Muscle of leg (tissue), 11 donors: ENCODE measurements around the gene LRIT1. TPM values are rescaled to one million over a fixed set of nuclear protein-coding genes. Genes with fewer than 3 reads are reported as not detected.
A peak's percentile ranks its signal among the peaks of the same experiment; 100 is the strongest.

ENCODE experiments used
- DNase-seq: peaks from one replicate; pipeline ENCODE4 v3.0.0; 2013
- H3K27ac ChIP-seq: one replicate; pipeline ENCODE4 v1.5.1; 2013; ENCODE audit warnings: mild to moderate bottlenecking, low read length, control low read depth
- H3K27me3 ChIP-seq: one replicate; pipeline ENCODE4 v1.6.1; 2013; ENCODE audit warnings: low read length; ENCODE audit not compliant: control insufficient read depth, insufficient read depth
- H3K36me3 ChIP-seq: one replicate; pipeline ENCODE4 v1.6.1; 2013; ENCODE audit warnings: low read length; ENCODE audit not compliant: control insufficient read depth, insufficient read depth
- H3K4me1 ChIP-seq: one replicate; pipeline ENCODE4 v1.6.1; 2013; ENCODE audit warnings: low read length; ENCODE audit not compliant: control insufficient read depth, insufficient read depth
- H3K4me3 ChIP-seq: one replicate; pipeline ENCODE4 v1.5.1; 2013; ENCODE audit warnings: low read length, control low read depth
- H3K9me3 ChIP-seq: replicated peaks from 2 replicates; pipeline ENCODE4 v1.6.1; 2013; ENCODE audit warnings: low read depth, low read length; ENCODE audit not compliant: control insufficient read depth
- WGBS: methylation state at CpG from one replicate; pipeline ENCODE4 v1.1.5; 2013; ENCODE audit warnings: missing lambda C conversion rate; ENCODE audit not compliant: insufficient coverage; 5-methylcytosine and 5-hydroxymethylcytosine counted together
- polyA plus RNA-seq, 8 donors: library from polyadenylated mRNA; unstranded; fragments of 120-200 nt; gene quantifications; one replicate each; pipeline versions ENCODE4 v1.2.1 to v1.2.3, GENCODE V29; 2013; ENCODE audit warnings: inconsistent platforms in 1 of 8, low replicate concordance in 1 of 8; ENCODE audit not compliant: insufficient read length in 8 of 8, insufficient read depth in 1 of 8
- total RNA-seq: library from RNA; stranded (reverse); fragments of 120-200 nt; gene quantifications from one replicate; pipeline ENCODE4 v1.2.4, GENCODE V29; 2013

LRIT1 gene
- total and polyA plus RNA-seq, 9 donors = not detected

GRCh38 chr10:84233940-84234339 lies 7.4 kb downstream of the LRIT1 start:
- DNase-seq = no peak
- H3K27ac ChIP-seq = no peak overlapping the region
- H3K4me1 ChIP-seq = no peaks in the 10 kb centered on the region
- no peaks in the 10 kb centered on the region for H3K9me3 ChIP-seq
- H3K4me3 ChIP-seq = no peak overlapping the region
- peaks cover 4% of the 10 kb centered on the region for H3K27me3 ChIP-seq
- WGBS = 91% methylated on average over 4 of the region's 4 CpGs
- no peaks in the 10 kb centered on the region for H3K36me3 ChIP-seq

DNA sequence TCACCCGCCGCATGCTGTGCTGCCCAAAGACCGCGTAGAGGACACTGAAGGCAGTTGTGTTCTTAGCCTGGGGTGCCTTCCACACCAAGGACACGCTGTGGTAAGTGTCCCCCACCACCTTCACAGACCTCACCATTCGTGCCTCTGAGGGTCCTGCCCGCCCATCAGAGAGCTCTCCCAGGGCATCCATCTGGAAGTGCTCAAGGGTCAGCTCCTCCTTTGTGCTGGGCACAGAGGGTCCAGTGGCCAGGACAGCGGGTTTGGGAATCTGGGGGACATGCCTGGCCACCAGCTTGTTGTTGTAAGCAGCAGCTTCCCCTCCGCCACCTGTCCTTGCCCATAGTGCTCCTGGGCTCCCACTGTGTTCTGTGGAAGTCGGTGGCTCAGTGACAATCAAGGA lies 9.0 kb downstream of the LRIT1 start:
- 88% methylated on average over 10 of the region's 10 CpGs for WGBS
- peaks cover 4% of the 10 kb centered on the region for H3K27me3 ChIP-seq
- H3K4me1 ChIP-seq = no peaks in the 10 kb centered on the region
- DNase-seq = no peak
- no peaks in the 10 kb centered on the region for H3K36me3 ChIP-seq
- no peak overlapping the region for H3K4me3 ChIP-seq
- no peak overlapping the region for H3K27ac ChIP-seq
- no peaks in the 10 kb centered on the region for H3K9me3 ChIP-seq

DNA sequence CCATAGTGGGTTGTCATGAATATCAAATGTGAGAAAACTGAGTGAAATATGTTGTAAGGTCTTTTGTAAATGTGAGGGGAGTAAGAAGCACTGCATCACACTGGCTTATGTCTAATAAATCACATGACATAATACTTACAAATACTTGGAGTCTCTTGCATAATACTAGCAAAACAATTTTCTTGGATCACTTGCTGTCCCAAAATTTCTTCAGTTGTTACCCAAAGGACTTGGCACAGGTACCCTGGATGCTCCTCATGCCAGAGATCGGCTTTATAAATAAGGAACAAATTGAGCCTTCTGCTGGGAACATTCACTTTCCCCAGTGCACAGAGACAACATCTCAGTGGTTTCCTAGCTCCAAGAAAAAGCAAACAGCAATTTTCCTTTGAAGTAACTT lies 11.0 kb downstream of the LRIT1 start:
- DNase-seq = no peak

GRCh38 chr10:84227810-84228209 lies 13.5 kb downstream of the LRIT1 start:
- Histone ChIP-seq H3K9me3 (no peaks in the 10 kb centered on the region), H3K4me1 (no peaks in the 10 kb centered on the region), H3K4me3 (no peak overlapping the region), H3K27me3 (no peaks in the 10 kb centered on the region), H3K36me3 (no peaks in the 10 kb centered on the region), H3K27ac (no peak overlapping the region)
- WGBS = 46% methylated on average over 2 of the region's 4 CpGs
- DNase-seq = no peak

More for the DNA sequence above, 11.0 kb downstream of the LRIT1 start:
- 80% methylated on average over 1 of the region's 1 CpG for WGBS
- H3K36me3 ChIP-seq = no peaks in the 10 kb centered on the region
- no peaks in the 10 kb centered on the region for H3K9me3 ChIP-seq
- H3K4me1 ChIP-seq = no peaks in the 10 kb centered on the region
- H3K27ac ChIP-seq = no peak overlapping the region
- H3K27me3 ChIP-seq = no peaks in the 10 kb centered on the region
- no peak overlapping the region for H3K4me3 ChIP-seq

- Histone ChIP-seq H3K27ac (no peak overlapping the region), H3K9me3 (no peaks in the 10 kb centered on the region), H3K36me3 (no peaks in the 10 kb centered on the region), H3K4me3 (no peak overlapping the region), H3K27me3 (no peaks in the 10 kb centered on the region), H3K4me1 (no peaks in the 10 kb centered on the region)
- no peak for DNase-seq
- WGBS = 60% methylated on average over 1 of the region's 3 CpGs
Measured at GRCh38 chr10:84226616-84227015, 14.7 kb downstream of the LRIT1 start.

- no peak for DNase-seq
- Histone ChIP-seq H3K4me3 (no peak within 1 kb of the TSS), H3K27me3 (no peaks in the 10 kb centered on the region), H3K27ac (no peak within 1 kb of the TSS), H3K36me3 (no peaks in the 10 kb centered on the region), H3K4me1 (no peaks in the 10 kb centered on the region), H3K9me3 (no peaks in the 10 kb centered on the region)
- 32% methylated on average over 5 of the region's 6 CpGs for WGBS
Measured at GRCh38 chr10:84225427-84226173, 15.7 kb downstream of the LRIT1 start, which contains the start of gene LRIT2. Gene LRIT2, minus strand, starts transcription at chr10:84225544. Its CDS starts 24 bp downstream, at chr10:84225520.

DNA sequence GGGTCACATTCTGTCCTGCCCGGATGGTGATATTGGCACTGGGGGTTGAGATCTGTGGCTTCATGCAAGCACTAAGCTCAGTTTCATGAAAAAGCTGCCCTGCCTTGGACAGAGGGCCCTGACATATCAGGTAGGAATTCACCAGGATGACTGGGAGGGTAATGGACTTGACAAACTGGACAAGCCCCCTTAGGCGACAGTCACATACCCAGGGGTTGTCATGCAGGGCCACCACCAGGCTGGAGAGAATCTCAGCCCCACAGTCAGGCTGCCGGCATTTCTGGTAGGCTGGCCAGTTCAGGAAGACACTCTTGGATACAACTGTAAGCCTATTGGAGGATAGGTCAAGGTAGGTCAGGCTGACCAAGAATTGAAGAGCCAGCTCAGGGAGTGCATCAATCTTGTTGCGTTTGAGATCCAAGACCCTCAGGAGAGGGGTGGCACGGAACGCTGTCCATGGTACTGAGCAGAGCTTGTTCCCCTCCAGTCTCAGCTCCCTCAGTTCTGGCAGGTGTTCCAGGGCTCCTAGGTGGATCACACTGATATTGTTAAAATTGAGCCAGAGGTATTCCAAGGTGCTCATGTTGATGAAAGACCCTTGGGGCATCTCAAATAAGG lies 16.8 kb downstream of the LRIT1 start:
- H3K27me3 ChIP-seq = no peaks in the 10 kb centered on the region
- no peak overlapping the region for H3K4me3 ChIP-seq
- H3K27ac ChIP-seq = no peak overlapping the region
- peak; percentile 37 for DNase-seq
- H3K9me3 ChIP-seq = no peaks in the 10 kb centered on the region
- no peaks in the 10 kb centered on the region for H3K36me3 ChIP-seq
- no peaks in the 10 kb centered on the region for H3K4me1 ChIP-seq
- WGBS = 67% methylated on average over 4 of the region's 6 CpGs

- WGBS = 82% methylated on average over 8 of the region's 8 CpGs
- no peak for DNase-seq
- Histone ChIP-seq H3K9me3 (no peaks in the 10 kb centered on the region), H3K27ac (no peak overlapping the region), H3K4me1 (no peaks in the 10 kb centered on the region), H3K36me3 (no peaks in the 10 kb centered on the region), H3K4me3 (no peak overlapping the region), H3K27me3 (no peaks in the 10 kb centered on the region)
Measured at GRCh38 chr10:84221916-84222315, 19.4 kb downstream of the LRIT1 start.

DNA sequence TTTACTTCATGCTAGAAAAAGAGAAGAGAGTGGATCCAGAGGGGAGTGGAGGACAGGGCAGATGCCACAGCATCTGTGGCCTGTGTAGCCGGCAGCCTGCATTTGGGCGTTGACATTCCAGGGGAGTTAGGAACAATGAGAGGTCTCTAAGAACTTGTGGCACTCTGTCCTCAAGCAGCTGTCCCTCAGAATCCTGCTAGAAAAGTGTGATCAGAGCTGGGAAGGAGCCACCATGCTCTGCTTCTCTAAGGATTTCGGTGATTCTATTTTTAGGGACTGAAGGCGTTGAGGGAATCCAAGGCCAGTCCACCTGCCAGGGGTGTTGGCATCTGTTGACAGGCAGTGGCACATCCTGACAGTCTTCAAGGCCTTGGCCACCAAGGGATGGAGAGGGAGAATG lies 23.6 kb downstream of the LRIT1 start:
- H3K9me3 ChIP-seq = no peaks in the 10 kb centered on the region
- H3K4me1 ChIP-seq = no peaks in the 10 kb centered on the region
- H3K27me3 ChIP-seq = peaks cover 2% of the 10 kb centered on the region
- H3K4me3 ChIP-seq = no peak overlapping the region
- 82% methylated on average over 4 of the region's 4 CpGs for WGBS
- peak; percentile 30 for DNase-seq
- H3K27ac ChIP-seq = no peak overlapping the region
- no peaks in the 10 kb centered on the region for H3K36me3 ChIP-seq

DNA sequence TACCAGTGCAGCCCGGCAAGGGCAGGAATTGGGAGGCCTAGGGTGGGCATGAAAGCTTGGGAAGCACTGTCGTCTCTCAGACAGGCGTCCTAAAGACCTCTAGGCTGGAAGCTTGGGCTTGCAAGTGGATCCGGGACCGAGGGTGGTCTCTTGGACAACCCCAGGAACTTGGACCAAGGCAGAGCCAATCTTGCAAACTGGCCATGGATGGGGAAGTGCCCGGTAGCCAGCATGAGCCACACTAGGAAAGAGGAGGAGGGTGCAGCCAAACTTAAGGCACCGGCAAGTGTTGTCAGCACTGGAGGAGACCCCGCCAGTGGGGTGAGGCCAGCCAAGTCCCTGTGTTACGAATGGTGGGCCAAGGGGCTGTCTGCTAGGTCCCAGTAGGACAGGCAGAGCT lies 24.5 kb downstream of the LRIT1 start:
- DNase-seq = no peak
- H3K27ac ChIP-seq = no peak overlapping the region
- H3K4me1 ChIP-seq = no peaks in the 10 kb centered on the region
- no peaks in the 10 kb centered on the region for H3K36me3 ChIP-seq
- H3K4me3 ChIP-seq = no peak overlapping the region
- WGBS = 78% methylated on average over 8 of the region's 9 CpGs
- no peaks in the 10 kb centered on the region for H3K9me3 ChIP-seq
- H3K27me3 ChIP-seq = peaks cover 2% of the 10 kb centered on the region
